ENCODE measurements around the gene IFITM1. TPM values are rescaled to one million over a fixed set of nuclear protein-coding genes. Genes with fewer than 3 reads are reported as not detected.
A peak's percentile ranks its signal among the peaks of the same experiment; 100 is the strongest.

Gene IFITM1
- total and polyA plus RNA-seq, 2 experiments from 2014 or later: 72.7 to 180 TPM

- no peak overlapping the region for H3K4me3 ChIP-seq
- H3K36me3 ChIP-seq (ENCODE audit: low read depth): no peaks in the 10 kb centered on the region
- H3F3A ChIP-seq (ENCODE audit: insufficient read depth): no peaks in the 10 kb centered on the region
- H2AFZ ChIP-seq: no peak overlapping the region
- H3K9ac ChIP-seq: no peak overlapping the region
- H3K4me1 ChIP-seq (ENCODE audit: insufficient read depth): no peaks in the 10 kb centered on the region
- in situ Hi-C loops (cut with MboI): no loop called here
- DNase-seq: peak; percentile 64
- 3 to 6% methylated on average over 61 to 64 of the region's 85 CpGs for WGBS, 2 experiments (ENCODE audit: low coverage in 1 of 2, low lambda C conversion rate in 2 of 2, missing lambda C conversion rate in 2 of 2)
- no peaks in the 10 kb centered on the region for H3K9me3 ChIP-seq (ENCODE audit: low read depth)
- H4K20me1 ChIP-seq (ENCODE audit: insufficient read depth): no peaks in the 10 kb centered on the region
- no peak overlapping the region for H3K27ac ChIP-seq
- H3K4me2 ChIP-seq (ENCODE audit: unreplicated experiment): no peak overlapping the region
- H3K79me2 ChIP-seq (ENCODE audit: insufficient read depth): no peaks in the 10 kb centered on the region
- TF ChIP-seq EZH2 (IDR thresholded peaks at IDR 0.05; ENCODE audit: insufficient read depth, poor library complexity, severe bottlenecking): no peak
- peaks cover 71% of the 10 kb centered on the region for H3K27me3 ChIP-seq (replicated peaks; ENCODE audit: insufficient read depth)
- no peaks in the 10 kb centered on the region for H3K9me2 ChIP-seq (ENCODE audit: insufficient read depth)
Measured at GRCh38 chr11:279966-280705, 33.7 kb upstream of the IFITM1 start.

DNA sequence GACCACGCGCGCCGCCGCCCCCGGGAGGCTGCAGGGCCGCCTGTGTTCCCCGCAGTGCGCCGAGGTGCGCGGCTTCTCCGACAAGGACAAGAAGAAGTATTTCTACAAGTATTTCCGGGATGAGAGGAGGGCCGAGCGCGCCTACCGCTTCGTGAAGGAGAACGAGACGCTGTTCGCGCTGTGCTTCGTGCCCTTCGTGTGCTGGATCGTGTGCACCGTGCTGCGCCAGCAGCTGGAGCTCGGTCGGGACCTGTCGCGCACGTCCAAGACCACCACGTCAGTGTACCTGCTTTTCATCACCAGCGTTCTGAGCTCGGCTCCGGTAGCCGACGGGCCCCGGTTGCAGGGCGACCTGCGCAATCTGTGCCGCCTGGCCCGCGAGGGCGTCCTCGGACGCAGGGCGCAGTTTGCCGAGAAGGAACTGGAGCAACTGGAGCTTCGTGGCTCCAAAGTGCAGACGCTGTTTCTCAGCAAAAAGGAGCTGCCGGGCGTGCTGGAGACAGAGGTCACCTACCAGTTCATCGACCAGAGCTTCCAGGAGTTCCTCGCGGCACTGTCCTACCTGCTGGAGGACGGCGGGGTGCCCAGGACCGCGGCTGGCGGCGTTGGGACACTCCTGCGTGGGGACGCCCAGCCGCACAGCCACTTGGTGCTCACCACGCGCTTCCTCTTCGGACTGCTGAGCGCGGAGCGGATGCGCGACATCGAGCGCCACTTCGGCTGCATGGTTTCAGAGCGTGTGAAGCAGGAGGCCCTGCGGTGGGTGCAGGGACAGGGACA, 32.9 kb upstream of the IFITM1 start:
- Histone ChIP-seq H4K20me1 (ENCODE audit: insufficient read depth) (no peaks in the 10 kb centered on the region), H3K9me2 (ENCODE audit: insufficient read depth) (no peaks in the 10 kb centered on the region), H3K9me3 (ENCODE audit: low read depth) (no peaks in the 10 kb centered on the region), H3K36me3 (ENCODE audit: low read depth) (no peaks in the 10 kb centered on the region), H3F3A (ENCODE audit: insufficient read depth) (no peaks in the 10 kb centered on the region), H3K4me2 (ENCODE audit: unreplicated experiment) (no peak overlapping the region), H3K4me3 (no peak overlapping the region), H2AFZ (no peak overlapping the region), H3K27me3 (replicated peaks; ENCODE audit: insufficient read depth) (peaks cover 63% of the 10 kb centered on the region), H3K4me1 (ENCODE audit: insufficient read depth) (no peaks in the 10 kb centered on the region), H3K9ac (no peak overlapping the region), H3K79me2 (ENCODE audit: insufficient read depth) (no peaks in the 10 kb centered on the region), H3K27ac (no peak overlapping the region)
- 8 to 9% methylated on average over 76 of the region's 79 CpGs for WGBS, 2 experiments (ENCODE audit: low coverage in 1 of 2, low lambda C conversion rate in 2 of 2, missing lambda C conversion rate in 2 of 2)
- DNase-seq: peak; percentile 20
- TF ChIP-seq EZH2 (IDR thresholded peaks at IDR 0.05; ENCODE audit: insufficient read depth, poor library complexity, severe bottlenecking): peak; percentile 78
- TF ChIP-seq EZH2phosphoT487 (IDR thresholded peaks at IDR 0.05; ENCODE audit: insufficient read depth, low read depth): 0 out of 2 replicates have a peak, but pooled peaks have one; percentile 34
- in situ Hi-C loops (cut with MboI): no loop called here

GRCh38 chr11:281486-282161, 32.2 kb upstream of the IFITM1 start:
- no peak overlapping the region for H3K27ac ChIP-seq
- no peaks in the 10 kb centered on the region for H3F3A ChIP-seq (ENCODE audit: insufficient read depth)
- no peaks in the 10 kb centered on the region for H3K79me2 ChIP-seq (ENCODE audit: insufficient read depth)
- no peaks in the 10 kb centered on the region for H3K9me3 ChIP-seq (ENCODE audit: low read depth)
- TF ChIP-seq EZH2phosphoT487 (IDR thresholded peaks at IDR 0.05; ENCODE audit: insufficient read depth, low read depth): no peak
- no peaks in the 10 kb centered on the region for H3K9me2 ChIP-seq (ENCODE audit: insufficient read depth)
- H2AFZ ChIP-seq: no peak overlapping the region
- no peak overlapping the region for H3K4me3 ChIP-seq
- DNase-seq: no peak
- H3K4me2 ChIP-seq (ENCODE audit: unreplicated experiment): no peak overlapping the region
- no peaks in the 10 kb centered on the region for H4K20me1 ChIP-seq (ENCODE audit: insufficient read depth)
- H3K36me3 ChIP-seq (ENCODE audit: low read depth): no peaks in the 10 kb centered on the region
- in situ Hi-C loops (cut with MboI): no loop called here
- H3K4me1 ChIP-seq (ENCODE audit: insufficient read depth): no peaks in the 10 kb centered on the region
- 52 to 54% methylated on average over 26 of the region's 26 CpGs for WGBS, 2 experiments (ENCODE audit: low coverage in 1 of 2, low lambda C conversion rate in 2 of 2, missing lambda C conversion rate in 2 of 2)
- H3K27me3 ChIP-seq (replicated peaks; ENCODE audit: insufficient read depth): peaks cover 59% of the 10 kb centered on the region
- H3K9ac ChIP-seq: no peak overlapping the region

GRCh38 chr11:282171-282570, 31.7 kb upstream of the IFITM1 start:
- in situ Hi-C loops (cut with MboI): no loop called here
- H3K4me3 ChIP-seq: no peak overlapping the region
- no peak overlapping the region for H3K27ac ChIP-seq
- TF ChIP-seq EZH2 (IDR thresholded peaks at IDR 0.05; ENCODE audit: insufficient read depth, poor library complexity, severe bottlenecking) (no peak), EZH2phosphoT487 (IDR thresholded peaks at IDR 0.05; ENCODE audit: insufficient read depth, low read depth) (no peak)
- WGBS, 2 experiments (ENCODE audit: low coverage in 1 of 2, low lambda C conversion rate in 2 of 2, missing lambda C conversion rate in 2 of 2): 28 to 31% methylated on average over 4 of the region's 4 CpGs
- H3K36me3 ChIP-seq (ENCODE audit: low read depth): no peaks in the 10 kb centered on the region
- no peak for DNase-seq
- H3K9me2 ChIP-seq (ENCODE audit: insufficient read depth): no peaks in the 10 kb centered on the region
- H3K27me3 ChIP-seq (replicated peaks; ENCODE audit: insufficient read depth): peaks cover 59% of the 10 kb centered on the region
- no peaks in the 10 kb centered on the region for H3K9me3 ChIP-seq (ENCODE audit: low read depth)
- H3F3A ChIP-seq (ENCODE audit: insufficient read depth): no peaks in the 10 kb centered on the region
- H2AFZ ChIP-seq: no peak overlapping the region
- no peaks in the 10 kb centered on the region for H3K4me1 ChIP-seq (ENCODE audit: insufficient read depth)
- no peak overlapping the region for H3K4me2 ChIP-seq (ENCODE audit: unreplicated experiment)
- no peaks in the 10 kb centered on the region for H3K79me2 ChIP-seq (ENCODE audit: insufficient read depth)
- H4K20me1 ChIP-seq (ENCODE audit: insufficient read depth): no peaks in the 10 kb centered on the region
- no peak overlapping the region for H3K9ac ChIP-seq
